ENCODE data around the gene HES5.

HES5 gene

GRCh38 chr1:2492091-2492490 lies 38.0 kb downstream of the HES5 start:
- H3K36me3 ChIP-seq (ENCODE audit: low read length): no peaks in the 10 kb centered on the region
- no peaks in the 10 kb centered on the region for H3K79me2 ChIP-seq (ENCODE audit: insufficient read depth, low read length)
- no peak overlapping the region for H3K9ac ChIP-seq (ENCODE audit: low read length)
- no peaks in the 10 kb centered on the region for H3K9me2 ChIP-seq (replicated peaks; ENCODE audit: insufficient read depth, low read length)
- H3K27ac ChIP-seq (ENCODE audit: low read depth, low read length): no peak overlapping the region
- H3F3A ChIP-seq (ENCODE audit: insufficient read depth): no peaks in the 10 kb centered on the region
- no peak overlapping the region for H2AFZ ChIP-seq (ENCODE audit: low read depth, low read length, severe bottlenecking)
- no peaks in the 10 kb centered on the region for H4K20me1 ChIP-seq (ENCODE audit: low read depth, low read length)
- TF ChIP-seq, protein P1, sequence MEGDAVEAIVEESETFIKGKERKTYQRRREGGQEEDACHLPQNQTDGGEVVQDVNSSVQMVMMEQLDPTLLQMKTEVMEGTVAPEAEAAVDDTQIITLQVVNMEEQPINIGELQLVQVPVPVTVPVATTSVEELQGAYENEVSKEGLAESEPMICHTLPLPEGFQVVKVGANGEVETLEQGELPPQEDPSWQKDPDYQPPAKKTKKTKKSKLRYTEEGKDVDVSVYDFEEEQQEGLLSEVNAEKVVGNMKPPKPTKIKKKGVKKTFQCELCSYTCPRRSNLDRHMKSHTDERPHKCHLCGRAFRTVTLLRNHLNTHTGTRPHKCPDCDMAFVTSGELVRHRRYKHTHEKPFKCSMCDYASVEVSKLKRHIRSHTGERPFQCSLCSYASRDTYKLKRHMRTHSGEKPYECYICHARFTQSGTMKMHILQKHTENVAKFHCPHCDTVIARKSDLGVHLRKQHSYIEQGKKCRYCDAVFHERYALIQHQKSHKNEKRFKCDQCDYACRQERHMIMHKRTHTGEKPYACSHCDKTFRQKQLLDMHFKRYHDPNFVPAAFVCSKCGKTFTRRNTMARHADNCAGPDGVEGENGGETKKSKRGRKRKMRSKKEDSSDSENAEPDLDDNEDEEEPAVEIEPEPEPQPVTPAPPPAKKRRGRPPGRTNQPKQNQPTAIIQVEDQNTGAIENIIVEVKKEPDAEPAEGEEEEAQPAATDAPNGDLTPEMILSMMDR (IDR thresholded peaks at IDR 0.05; ENCODE audit: insufficient read depth, low read length, poor library complexity, severe bottlenecking): no peak
- TF ChIP-seq EZH2phosphoT487 (conservative IDR thresholded peaks at IDR 0.05; ENCODE audit: low read length): no peak
- no peaks in the 10 kb centered on the region for H3K27me3 ChIP-seq (ENCODE audit: low read length)
- no peak overlapping the region for H3K4me2 ChIP-seq (ENCODE audit: low read depth, low read length, poor library complexity, severe bottlenecking)
- H3K9me3 ChIP-seq (ENCODE audit: insufficient read depth, low read length): no peaks in the 10 kb centered on the region
- H3K4me3 ChIP-seq (ENCODE audit: insufficient read depth, low read length, poor library complexity, severe bottlenecking): no peak overlapping the region

- Histone ChIP-seq H3K79me2 (ENCODE audit: insufficient read depth, low read length) (no peaks in the 10 kb centered on the region), H3K4me2 (ENCODE audit: low read depth, low read length, poor library complexity, severe bottlenecking) (no peak overlapping the region), H3K9me2 (replicated peaks; ENCODE audit: insufficient read depth, low read length) (no peaks in the 10 kb centered on the region), H3K9me3 (ENCODE audit: insufficient read depth, low read length) (no peaks in the 10 kb centered on the region), H3K4me3 (ENCODE audit: insufficient read depth, low read length, poor library complexity, severe bottlenecking) (no peak overlapping the region), H3K27me3 (ENCODE audit: low read length) (no peaks in the 10 kb centered on the region), H3K27ac (ENCODE audit: low read depth, low read length) (no peak overlapping the region), H3F3A (ENCODE audit: insufficient read depth) (no peaks in the 10 kb centered on the region), H2AFZ (ENCODE audit: low read depth, low read length, severe bottlenecking) (no peak overlapping the region), H3K36me3 (ENCODE audit: low read length) (no peaks in the 10 kb centered on the region), H4K20me1 (ENCODE audit: low read depth, low read length) (no peaks in the 10 kb centered on the region), H3K9ac (ENCODE audit: low read length) (no peak overlapping the region)
- TF ChIP-seq, protein P1 (IDR thresholded peaks at IDR 0.05; ENCODE audit: insufficient read depth, low read length, poor library complexity, severe bottlenecking): no peak
- TF ChIP-seq EZH2phosphoT487 (conservative IDR thresholded peaks at IDR 0.05; ENCODE audit: low read length): no peak
These were observed 40.4 kb downstream of the HES5 start for GRCh38 chr1:2489615-2490014.

DNA sequence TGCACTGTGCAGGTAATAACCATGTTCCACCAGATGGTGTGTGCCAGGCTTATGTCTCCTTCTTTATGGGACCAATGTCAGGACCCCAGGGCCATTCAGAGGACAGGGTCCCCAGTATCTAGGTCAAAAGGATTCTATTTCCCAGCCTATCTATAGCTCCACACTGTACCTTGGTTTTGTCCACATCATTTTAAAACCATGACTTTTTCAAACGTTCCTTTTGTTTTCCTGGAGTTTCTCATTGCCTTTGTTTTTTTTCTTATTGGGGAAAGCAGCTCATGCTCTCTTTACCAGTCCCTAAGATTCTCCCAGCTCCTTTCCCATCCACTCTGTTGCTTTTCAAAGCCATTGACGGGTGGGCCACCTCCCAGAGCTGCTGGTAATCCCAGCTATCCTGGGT lies 41.4 kb downstream of the HES5 start:
- Histone ChIP-seq H4K20me1 (ENCODE audit: low read depth, low read length) (no peaks in the 10 kb centered on the region), H3F3A (ENCODE audit: insufficient read depth) (no peaks in the 10 kb centered on the region), H3K36me3 (ENCODE audit: low read length) (no peaks in the 10 kb centered on the region)

More for the DNA sequence above, 41.4 kb downstream of the HES5 start:
- H3K9me2 ChIP-seq (replicated peaks; ENCODE audit: insufficient read depth, low read length): no peaks in the 10 kb centered on the region
- no peak for TF ChIP-seq EZH2phosphoT487 (conservative IDR thresholded peaks at IDR 0.05; ENCODE audit: low read length)
- TF ChIP-seq, protein P1 (IDR thresholded peaks at IDR 0.05; ENCODE audit: insufficient read depth, low read length, poor library complexity, severe bottlenecking): no peak
- no peaks in the 10 kb centered on the region for H3K9me3 ChIP-seq (ENCODE audit: insufficient read depth, low read length)
- no peak overlapping the region for H3K9ac ChIP-seq (ENCODE audit: low read length)
- no peak overlapping the region for H3K4me2 ChIP-seq (ENCODE audit: low read depth, low read length, poor library complexity, severe bottlenecking)
- no peak overlapping the region for H3K4me3 ChIP-seq (ENCODE audit: insufficient read depth, low read length, poor library complexity, severe bottlenecking)
- H2AFZ ChIP-seq (ENCODE audit: low read depth, low read length, severe bottlenecking): no peak overlapping the region
- no peaks in the 10 kb centered on the region for H3K79me2 ChIP-seq (ENCODE audit: insufficient read depth, low read length)
- H3K27me3 ChIP-seq (ENCODE audit: low read length): no peaks in the 10 kb centered on the region
- H3K27ac ChIP-seq (ENCODE audit: low read depth, low read length): no peak overlapping the region

All from SU-DHL-6 (cell line).